ENCODE results near the gene HIC2. TPM values are rescaled to one million over a fixed set of nuclear protein-coding genes. Genes with fewer than 3 reads are reported as not detected.
"Not testable (repeated sequence)": the region's sequence is repeated elsewhere in the genome, so short reads cannot be mapped to it uniquely, and the experiment has no call there.

The HIC2 gene
- total RNA-seq, 1 experiment from 2014 or later, result 0.53 TPM

DNA sequence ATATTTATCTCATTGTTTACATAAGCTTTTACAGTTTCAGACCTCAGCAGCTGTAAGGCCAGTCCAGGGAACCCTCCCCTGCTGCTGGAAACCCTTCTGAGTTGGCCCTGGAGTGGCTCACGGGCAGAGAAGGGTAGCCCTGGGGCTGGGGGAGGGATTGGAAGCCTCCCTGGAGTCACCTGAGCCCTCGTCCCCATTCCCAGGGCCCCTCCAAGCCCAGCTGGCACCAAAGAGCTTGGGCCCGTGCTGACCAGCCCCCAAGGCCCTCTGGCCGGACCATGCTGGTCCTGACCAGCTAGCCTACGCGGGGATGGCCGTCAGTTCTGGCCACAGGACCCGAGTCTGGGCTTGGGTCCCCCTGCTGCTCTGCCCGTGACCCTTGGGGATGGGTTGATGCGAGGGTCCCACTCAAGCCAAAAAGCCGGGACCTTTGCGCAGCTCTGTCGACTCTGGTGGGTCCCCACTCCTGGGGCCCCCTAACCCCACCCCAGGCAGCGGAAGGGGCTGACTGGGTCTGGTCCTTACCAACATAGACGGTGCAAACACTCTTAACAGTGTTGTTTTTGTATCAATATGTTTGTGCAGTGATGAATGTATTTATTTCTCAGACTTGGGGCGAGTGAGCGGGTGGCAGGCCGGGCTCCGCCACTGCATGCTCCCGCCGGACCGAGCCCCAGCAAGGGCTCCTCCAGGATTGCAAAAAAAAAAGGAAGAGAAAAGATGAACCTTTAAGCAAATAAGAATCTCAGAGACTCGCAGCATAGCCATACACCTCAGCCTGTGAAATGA lies 32.6 kb downstream of the HIC2 start:
- DNase-seq (ENCODE audit: low spot score), result no peak

DNA sequence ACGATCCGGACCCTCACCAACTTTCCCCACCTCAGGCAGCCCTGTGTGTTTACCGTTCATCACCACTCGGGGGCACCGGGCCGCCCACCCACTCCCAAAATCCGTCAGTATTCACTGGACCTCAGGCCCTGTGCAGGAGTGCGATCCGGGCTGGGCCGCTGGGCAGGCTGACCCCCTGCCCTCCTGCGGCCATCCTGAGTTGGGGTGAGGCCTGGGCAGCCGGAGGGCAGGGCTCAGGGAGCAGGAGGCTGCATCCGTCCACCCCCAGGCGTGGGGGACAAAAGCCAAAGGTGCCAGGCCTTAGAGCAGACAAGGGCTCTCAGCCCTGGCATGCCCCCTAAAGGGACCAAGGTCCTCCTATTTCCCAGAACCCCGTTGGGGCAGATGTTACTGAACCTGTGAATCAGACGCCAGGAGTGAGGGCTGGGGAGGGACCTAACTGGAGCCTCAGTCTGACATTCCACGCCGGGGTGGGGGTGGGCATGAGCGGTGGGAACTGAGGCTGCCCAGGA lies 33.2 kb downstream of the HIC2 start:
- DNase-seq (ENCODE audit: low spot score), result no peak

DNA sequence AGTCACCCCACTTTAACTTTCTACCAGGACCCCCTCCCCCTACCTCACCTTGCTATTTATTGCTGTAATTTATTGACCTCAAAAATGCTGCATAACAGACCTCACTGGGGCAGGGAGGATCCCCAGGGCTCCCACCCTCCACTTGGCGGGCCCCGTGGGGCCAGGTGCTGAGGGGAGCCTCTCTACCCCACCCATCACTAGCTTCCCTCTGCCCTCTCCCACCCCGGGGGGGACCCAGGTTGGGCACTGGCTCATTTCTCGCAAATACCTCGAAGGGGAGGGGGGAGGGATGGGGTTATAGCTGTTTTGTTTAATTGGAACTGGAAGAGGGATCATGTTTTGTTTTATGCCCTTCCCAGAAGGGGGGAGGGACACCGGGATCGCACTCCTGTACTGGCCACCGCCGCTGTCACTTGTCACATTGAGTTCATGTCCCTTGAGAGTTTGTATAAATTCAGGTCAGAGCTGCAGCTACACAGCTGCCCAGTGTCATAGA lies 33.7 kb downstream of the HIC2 start:
- no peak for DNase-seq (ENCODE audit: low spot score)

DNA sequence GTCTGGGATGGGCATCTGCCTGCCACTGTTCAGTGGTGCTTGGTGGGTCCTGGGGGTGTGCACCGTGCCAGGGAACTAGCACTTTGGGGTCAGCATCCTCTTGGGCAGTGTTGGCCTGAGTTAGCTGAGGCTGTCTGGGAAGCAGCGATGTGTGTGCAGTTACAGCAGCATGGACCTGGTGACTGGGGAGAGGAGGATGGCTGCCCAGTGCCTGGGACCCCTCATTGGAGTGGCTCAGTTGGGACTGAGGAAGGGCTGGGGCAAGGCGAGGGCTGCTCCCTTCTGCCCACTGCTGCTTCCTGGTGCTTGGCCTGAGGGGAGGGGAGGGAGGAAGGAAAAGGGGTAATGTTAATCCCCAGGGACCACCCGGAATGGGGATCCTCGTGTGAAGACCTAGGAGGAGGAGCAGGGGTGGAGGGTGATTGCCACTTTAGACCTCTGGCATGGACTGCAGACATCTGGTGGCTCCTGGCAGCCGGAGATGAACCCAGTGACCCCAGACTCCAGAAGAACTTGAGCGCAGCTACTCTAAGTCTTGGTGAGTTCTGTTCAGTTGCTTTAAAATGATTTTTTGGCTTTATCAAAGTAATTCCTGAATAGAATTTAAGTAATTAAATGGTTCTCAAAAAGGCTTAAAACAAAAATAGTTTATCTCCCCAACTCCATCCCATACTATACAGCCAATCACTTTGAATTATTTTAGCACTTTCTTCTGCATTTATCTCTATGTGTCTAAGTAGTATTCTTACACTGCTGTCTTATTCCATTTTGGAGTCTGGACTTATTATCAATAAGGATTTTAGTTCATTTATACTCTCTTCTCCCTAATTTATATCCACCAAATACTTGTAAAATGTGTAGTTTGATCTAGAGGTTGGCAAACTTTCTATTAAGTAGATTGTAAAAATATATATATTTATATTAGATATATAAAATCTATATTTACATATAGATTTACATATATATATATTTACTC lies 34.7 kb downstream of the HIC2 start:
- no peak for DNase-seq (ENCODE audit: low spot score)

DNA sequence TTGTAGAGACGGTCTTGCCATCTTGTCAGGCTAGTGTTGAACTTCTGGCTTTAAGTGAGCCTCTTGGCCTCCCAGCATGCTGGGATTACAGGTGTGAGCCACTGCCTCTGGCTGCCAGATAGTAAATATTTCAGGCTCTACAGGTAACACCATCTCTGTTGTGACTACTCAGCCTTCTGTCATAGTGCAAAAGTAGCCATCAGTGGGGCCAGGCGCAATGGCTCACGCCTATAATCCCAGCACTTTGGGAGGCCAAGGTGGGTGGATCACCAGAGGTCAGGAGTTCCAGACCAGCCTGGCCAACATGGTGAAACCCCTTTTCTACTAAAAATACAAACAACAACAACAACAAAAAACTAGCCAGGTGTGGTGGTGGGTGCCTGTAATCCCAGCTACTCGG lies 35.5 kb downstream of the HIC2 start:
- DNase-seq (ENCODE audit: low spot score), result not testable (repeated sequence)

DNA sequence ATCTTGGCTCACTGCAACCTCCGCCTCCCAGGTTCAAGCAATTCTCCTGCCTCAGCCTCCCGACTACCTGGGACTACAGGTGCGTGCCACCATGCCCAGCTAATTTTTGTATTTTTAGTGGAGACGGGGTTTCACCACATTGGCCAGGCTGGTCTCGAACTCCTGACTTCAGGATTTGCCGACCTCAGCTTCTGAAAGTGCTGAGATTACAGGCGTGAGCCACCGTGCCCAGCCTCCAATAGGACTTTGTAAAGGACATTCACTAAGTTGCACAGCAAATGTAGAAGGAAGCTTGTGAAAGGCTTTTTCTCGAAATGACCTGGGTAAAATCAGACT lies 37.8 kb downstream of the HIC2 start:
- not testable (repeated sequence) for DNase-seq (ENCODE audit: low spot score)

DNA sequence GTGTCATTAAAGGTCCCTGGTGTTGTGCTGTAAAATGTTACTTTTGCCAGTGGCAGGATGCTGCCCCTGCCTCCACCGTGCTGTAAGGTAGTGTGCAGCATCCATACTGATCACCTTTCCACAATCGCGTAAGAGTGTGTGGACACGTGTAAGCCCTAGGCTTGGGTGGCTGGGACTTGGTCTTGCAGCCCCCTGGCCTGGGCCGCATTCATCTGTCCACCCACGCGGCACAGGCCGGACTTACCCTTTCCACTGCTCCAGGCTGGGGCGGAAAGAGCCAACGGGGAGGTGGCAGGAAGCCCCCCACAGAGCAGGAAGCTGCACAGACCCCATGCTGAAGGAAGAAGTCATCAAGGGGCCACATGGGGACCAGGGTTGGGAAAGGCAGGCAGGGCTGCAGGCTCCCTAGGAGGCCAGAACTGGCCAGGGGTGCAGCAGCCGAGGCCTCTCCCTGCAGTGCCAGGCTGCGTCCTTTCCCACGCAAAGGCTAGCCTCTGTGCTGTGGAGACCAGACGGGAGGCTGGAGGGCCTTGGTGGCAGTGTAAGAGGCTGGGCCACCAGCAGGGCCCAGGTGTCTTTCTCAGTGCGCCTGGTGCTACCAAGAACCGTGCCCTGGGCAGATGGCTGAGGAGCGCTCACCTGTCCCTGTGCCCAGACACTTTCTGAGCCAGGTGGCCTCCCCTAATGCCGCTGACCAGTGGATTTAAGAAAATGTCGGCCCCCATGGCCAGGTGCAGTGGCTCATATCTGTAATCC lies 38.3 kb downstream of the HIC2 start:
- no peak for DNase-seq (ENCODE audit: low spot score)

DNA sequence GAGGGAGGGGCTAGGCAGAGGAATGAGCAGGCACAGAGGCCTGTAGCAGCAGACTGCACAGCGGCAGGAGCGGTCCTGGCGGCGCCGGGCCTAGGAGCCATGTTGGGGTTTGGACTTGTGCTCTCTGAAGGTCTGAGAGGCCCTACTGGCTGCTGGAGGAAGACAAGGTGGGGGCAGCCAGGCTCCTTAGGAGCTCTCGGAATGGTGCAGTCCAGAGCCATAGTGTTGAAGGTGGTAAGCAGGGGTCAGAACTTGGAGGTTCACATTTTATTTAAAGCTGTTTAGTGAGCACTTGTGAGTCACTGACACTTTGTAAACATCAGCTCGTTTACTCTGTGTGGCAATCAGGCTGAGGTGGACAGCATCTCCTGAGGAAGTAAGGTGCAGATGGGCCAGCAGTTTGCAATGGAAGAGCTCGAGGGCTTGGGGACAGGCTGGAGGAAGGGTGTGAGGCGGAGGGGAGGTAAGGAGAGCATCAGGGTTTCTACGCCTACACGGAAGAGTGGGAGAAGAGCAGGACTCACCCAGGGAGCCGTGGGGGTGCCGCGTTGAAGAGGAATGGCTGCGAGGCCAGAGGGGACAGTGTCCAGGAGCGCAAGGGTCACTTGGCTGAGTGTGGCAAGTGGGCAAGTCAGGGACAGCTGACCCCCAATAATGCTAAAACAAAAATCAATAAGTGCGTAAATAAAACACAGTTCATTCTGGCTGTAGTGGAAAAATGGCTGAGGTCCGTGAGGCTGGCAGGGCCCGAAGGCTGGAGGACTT lies 40.0 kb downstream of the HIC2 start:
- DNase-seq (ENCODE audit: low spot score), result no peak

DNA sequence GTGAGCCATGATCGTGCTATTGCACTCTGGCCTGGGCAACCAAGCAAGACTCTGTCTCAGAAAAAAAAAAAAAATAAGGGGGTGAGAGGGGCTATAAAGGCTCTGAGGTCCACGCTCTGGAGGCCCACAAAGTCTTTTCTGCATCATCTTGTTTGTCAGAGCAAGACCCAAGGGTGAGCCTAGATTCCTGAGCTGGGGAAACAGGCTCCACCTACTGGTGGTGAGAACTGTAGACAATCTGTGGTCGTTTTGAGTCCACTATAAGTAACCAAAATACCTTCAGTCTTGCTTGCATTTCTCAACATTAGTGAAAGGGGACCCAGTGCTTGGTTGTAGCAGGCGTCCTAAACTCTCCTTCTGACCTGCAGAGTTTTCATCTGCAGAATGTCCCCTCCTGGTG lies 45.5 kb downstream of the HIC2 start:
- DNase-seq (ENCODE audit: low spot score), result not testable (repeated sequence)

DNA sequence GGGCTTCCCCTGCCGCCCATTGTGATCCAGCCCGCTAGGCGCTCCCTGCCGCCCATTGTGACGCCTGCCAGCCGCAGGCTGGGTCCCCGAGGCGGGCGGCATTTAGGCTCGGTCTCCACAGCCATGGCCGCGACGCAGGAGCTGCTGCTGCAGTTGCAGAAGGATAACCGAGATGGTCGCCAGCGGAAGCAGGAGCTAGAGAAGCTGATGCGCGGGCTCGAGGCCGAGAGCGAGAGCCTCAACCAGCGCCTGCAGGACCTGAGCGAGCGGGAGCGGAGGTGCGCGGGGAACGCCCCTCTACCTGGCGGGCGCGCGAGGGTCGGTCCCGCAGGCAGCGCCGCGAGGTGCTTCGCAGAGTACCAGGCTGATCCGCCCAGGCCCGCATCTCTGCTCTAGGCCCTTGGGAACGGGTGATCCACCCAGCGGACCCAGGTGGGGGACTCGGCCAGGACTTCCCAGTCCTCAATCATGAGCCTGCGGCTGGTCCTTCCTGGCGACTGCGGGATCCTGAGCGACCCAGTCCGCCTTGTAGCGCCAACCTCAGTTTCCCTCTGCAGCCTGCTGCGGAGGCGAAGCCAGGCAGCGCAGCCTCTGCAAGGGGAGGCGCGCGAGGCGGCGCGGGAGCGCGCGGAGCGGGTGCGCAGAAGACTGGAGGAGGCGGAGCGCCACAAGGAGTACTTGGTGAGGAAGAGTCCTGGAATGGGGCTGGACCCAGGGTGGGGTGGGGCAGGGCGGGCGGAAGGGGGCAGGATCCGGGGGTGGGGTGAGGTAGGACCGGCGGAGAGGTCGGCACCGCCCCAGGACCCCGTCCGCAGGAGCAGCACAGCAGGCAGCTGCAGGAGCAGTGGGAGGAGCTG lies 50.4 kb downstream of the HIC2 start, which contains the start of gene TMEM191C:
Gene TMEM191C, plus strand, starts transcription at position 51 of the 857 bp plus-strand sequence. Its CDS starts 73 bp downstream, at position 124.
- DNase-seq (ENCODE audit: low spot score), result not testable (repeated sequence)

DNA sequence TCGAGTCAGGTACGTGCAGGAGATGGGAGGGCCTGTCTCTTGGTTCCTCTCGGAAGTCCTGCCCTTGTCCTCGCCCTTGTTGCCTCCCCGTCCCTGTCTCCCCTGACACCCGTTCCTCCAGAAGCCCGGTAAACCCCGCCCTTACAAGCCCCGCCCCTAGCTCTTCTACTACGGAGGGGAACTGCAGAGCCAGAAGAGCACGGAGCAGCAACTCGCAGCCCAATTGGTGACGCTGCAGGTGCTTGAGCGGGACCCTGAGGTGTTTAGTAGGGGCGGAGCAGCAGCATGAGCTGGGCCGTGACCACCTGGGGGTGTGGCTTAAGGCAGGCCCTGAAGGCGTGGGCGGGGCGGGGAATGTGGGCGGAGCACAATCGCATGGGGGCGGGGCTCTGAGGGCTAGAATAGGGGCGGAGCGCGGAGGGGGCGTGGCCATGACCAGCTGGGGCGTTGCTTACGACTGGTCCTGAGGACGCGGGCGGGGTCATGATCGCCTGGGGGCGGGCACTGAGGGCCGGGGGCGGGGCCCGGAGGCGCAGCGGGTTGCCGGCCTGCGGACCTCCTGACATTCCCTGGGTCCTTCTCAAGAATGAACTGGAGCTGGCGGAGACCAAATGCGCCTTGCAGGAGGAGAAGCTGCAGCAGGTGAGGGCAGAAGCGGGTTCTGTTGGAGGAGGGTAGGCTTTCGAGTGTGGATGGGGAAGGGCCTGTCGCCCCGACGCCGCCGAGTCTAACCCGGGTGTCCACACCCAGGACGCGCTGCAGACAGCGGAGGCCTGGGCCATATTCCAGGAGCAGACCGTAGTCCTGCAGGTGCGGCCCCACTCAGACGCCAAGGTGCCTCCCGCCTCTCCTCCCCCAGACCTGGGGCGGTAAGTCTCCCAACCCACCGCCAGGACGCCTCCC lies 51.3 kb downstream of the HIC2 start:
- DNase-seq (ENCODE audit: low spot score), result peak; percentile 73

DNA sequence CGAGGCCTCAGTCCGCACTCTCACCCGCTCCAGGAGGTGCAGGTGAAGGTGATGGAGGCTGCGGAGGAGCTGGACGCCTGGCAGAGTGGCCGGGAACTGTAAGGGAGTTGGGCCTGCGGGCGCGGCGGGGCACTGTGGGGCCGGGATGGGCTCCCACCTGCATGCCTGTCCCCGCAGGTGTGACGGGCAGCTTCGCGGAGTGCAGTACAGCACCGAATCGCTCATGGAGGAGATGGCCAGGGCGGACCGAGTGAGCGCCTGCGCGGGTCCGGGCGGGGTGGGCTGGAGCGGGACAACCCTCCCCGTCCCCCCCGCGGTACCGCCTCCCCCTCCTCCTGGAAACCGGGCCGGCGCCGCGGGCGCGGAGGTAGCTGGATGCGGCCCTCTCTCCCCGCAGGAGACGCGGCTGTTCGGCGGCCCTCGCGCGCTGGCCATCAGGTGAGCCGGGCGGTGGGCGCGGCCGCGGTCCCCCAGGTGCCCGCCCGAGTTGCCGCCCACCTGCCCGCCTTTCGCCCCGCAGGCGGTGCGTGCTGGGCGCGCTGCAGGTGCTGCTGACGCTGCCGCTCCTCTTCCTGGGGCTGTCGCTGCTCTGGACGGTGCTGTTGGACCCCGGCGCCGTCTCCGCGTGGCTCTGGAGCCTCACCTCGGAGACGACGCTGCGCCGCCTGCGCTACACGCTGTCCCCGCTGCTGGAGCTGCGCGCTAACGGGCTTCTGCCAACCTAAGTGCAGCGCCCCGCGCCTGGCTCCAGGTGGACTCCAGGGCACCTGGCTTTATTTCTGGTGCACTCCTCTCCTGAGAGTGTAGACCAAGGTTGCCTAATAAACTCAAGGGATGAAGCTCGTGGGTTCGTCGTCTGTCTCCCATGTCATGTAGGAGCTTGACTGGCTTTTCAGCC lies 52.2 kb downstream of the HIC2 start:
- not testable (repeated sequence) for DNase-seq (ENCODE audit: low spot score)

DNA sequence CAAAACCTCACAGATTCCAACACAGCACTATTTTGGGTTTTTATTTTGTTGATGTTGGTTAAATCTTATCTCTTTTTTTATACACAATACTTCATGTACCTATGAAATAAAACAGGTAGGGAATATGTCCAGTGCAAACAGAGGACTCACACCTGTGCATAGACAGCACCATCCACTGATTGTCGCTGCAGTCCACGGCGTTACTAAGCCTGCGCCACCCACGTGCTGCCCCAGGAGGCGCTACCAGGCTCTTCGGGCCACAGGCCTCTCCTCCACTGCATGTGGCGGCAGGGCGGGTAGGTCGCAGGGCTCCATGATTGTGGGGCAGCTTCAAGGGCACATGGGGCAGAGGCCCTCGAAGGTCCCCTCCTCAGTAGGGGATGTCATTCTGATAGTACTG lies 55.8 kb downstream of the HIC2 start:
- not testable (repeated sequence) for DNase-seq (ENCODE audit: low spot score)

DNA sequence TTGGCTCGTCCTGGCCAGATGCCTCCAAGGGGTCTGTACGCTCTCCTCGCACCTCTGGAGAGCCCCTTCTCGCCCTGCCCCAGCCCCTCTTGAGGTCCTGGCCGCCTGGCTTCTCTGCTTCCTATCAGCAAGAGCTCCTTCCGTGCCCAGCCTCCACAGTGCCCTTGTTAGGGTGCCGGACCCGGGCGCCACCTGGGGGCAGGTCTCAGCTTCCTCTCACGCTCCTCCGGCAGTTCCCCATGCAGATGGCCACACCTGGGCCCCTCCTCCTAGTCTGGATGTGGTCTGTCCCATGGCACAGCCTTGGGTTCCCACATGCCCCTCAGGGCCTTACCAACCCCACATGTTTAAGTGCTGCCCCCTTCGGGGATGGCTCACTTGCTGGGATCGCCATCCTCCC lies 56.5 kb downstream of the HIC2 start:
- not testable (repeated sequence) for DNase-seq (ENCODE audit: low spot score)

DNA sequence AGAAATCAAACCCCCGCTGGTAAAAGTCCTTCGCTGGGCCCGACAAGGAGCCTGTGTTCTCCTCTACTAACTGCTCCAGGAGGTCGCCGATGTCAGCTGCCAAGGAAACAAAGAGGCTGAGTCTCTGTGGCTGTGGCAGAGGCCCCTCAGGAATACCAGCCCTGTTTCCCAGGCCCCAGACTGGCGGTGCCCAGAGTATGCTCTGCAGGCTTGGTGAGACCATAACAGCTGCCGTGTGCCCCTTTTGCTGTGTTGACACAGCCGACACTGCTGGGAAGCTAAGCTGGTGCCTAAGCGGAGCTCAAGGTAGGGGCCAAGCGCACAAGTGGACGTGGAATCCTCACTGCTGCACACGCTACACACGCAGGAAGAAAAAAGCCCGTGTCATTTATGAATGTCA lies 66.9 kb downstream of the HIC2 start:
- not testable (repeated sequence) for DNase-seq (ENCODE audit: low spot score)

DNA sequence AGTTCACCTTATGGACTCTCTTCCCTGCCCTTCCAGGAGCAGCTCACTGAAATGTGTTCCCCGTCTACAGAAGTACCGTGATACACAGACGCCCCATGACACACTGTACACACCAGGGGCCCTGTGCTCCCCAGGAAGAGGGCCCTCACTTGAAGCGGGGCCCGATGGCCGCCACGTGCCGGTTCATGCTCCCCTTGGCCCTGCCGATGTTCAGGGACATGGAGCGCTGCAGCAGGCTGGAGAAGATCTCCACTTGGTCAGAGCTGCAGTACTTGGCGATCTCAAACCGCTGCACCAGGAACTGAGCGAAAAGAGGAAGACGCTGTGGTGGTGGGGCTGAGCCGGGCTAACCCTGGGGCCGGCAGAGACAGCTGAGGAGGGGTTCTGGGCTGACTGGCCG lies 70.6 kb downstream of the HIC2 start:
- DNase-seq (ENCODE audit: low spot score), result not testable (repeated sequence)

DNA sequence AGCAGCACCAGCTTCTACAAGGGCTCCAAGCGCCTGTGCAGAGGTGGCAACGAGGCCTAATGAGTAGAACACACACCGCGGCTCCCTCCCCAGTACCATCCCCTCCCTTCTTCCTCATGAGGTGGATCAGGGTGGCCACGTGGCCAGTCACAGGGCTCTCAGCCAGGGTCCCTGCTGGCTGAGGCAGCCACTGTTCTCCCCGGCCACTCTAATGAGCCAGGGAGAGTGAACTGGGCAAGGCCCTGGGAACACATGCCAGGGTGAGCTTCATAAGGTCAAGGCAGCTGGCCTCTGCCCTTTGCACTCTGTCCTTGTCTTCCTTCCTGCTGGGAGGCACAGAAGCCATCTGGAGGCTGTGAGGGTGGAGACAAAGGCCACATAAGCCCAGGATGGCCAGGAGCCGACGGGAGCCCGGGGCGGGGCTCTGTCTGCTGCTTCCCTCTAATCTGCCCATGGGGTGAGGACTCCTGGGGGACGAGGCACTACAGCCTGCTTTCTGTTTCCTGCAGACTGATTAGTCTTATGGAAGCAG lies 72.0 kb downstream of the HIC2 start:
- DNase-seq (ENCODE audit: low spot score), result not testable (repeated sequence)
